Left ventricle myocardium inferior (tissue), 1 donor: ENCODE measurements around the gene LRRK2. TPM values are rescaled to one million over a fixed set of nuclear protein-coding genes. Genes with fewer than 3 reads are reported as not detected.

Source experiments
- DNase-seq: peaks from one replicate; pipeline ENCODE4 v3.0.0-alpha.2; 2020
- H3K27ac ChIP-seq: fragments of 200-600 bp; replicated peaks from 2 replicates; pipeline ENCODE4 v1.8.0; 2021
- H3K27me3 ChIP-seq: fragments of 200-600 bp; 2 replicates; pipeline ENCODE4 v1.8.0; 2021; ENCODE audit warnings: low read depth
- H3K36me3 ChIP-seq: fragments of 200-600 bp; 2 replicates; pipeline ENCODE4 v1.8.0; 2021
- H3K4me1 ChIP-seq: fragments of 200-600 bp; 2 replicates; pipeline ENCODE4 v1.8.0; 2021
- H3K4me3 ChIP-seq: fragments of 200-600 bp; 2 replicates; pipeline ENCODE4 v1.8.0; 2021; ENCODE audit warnings: mild to moderate bottlenecking, moderate library complexity
- H3K9me3 ChIP-seq: fragments of 200-600 bp; replicated peaks from 2 replicates; pipeline ENCODE4 v1.8.0; 2021
- CTCF ChIP-seq: fragments of 200-600 bp; IDR thresholded peaks from 2 replicates; pipeline ENCODE4 v1.8.0; 2021; ENCODE audit warnings: antibody characterized with exemption, mild to moderate bottlenecking, borderline replicate concordance
- intact Hi-C: fragments of 100-400 bp; cut with micrococcal nuclease; formaldehyde crosslinking; loops from one replicate; pipeline ENCODE4 v1.11.0; 2022
- total RNA-seq: library from RNA; stranded (reverse); fragmentation: NEBNext Ultra II Directional; extraction: Animal tissue kit (Norgen Biotek cat#: 25700); gene quantifications from one replicate; pipeline ENCODE4 v1.2.1, GENCODE V29; 2021
- donor health status: DM: no; HTN: yes; CAD: no; lungs with severe emphysema.

LRRK2 gene
- total RNA-seq, 1 donor from 2014 or later: 6.7 TPM

- Histone ChIP-seq H3K4me3 (no peak overlapping the region), H3K27me3 (no peaks in the 10 kb centered on the region), H3K27ac (no peak overlapping the region), H3K4me1 (peaks cover 43% of the 10 kb centered on the region), H3K9me3 (no peaks in the 10 kb centered on the region), H3K36me3 (peaks cover 24% of the 10 kb centered on the region)
- intact Hi-C loops: no loop called here
- no peak for DNase-seq
- TF ChIP-seq CTCF: no peak
Observed at GRCh38 chr12:40229690-40230651, 5.2 kb downstream of the LRRK2 start.

DNA sequence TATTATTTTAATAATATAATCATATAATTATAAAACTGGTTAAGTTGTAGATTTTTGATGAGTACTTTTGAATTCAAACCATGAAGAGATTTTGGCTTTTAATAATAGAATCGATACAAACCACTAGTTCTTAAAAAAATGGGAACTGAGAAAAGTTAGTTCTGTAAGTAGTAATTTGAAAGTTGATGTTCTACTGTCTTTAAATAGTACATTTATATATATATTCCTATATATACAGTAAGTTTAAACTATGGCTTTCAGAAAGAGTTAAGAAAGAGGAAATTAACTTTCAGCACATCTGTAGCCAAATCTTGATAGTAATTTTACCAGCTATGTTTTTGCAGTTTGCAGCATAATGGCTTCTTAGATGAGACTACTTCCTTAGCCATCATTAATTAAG is 7.8 kb downstream of the LRRK2 start:
- DNase-seq: no peak
- peaks cover 23% of the 10 kb centered on the region for H3K4me1 ChIP-seq
- no peak overlapping the region for H3K27ac ChIP-seq
- H3K4me3 ChIP-seq: no peak overlapping the region
- H3K27me3 ChIP-seq: no peaks in the 10 kb centered on the region
- no peaks in the 10 kb centered on the region for H3K9me3 ChIP-seq
- no peak for TF ChIP-seq CTCF
- H3K36me3 ChIP-seq: peaks cover 39% of the 10 kb centered on the region
- intact Hi-C loops: no loop called here

DNA sequence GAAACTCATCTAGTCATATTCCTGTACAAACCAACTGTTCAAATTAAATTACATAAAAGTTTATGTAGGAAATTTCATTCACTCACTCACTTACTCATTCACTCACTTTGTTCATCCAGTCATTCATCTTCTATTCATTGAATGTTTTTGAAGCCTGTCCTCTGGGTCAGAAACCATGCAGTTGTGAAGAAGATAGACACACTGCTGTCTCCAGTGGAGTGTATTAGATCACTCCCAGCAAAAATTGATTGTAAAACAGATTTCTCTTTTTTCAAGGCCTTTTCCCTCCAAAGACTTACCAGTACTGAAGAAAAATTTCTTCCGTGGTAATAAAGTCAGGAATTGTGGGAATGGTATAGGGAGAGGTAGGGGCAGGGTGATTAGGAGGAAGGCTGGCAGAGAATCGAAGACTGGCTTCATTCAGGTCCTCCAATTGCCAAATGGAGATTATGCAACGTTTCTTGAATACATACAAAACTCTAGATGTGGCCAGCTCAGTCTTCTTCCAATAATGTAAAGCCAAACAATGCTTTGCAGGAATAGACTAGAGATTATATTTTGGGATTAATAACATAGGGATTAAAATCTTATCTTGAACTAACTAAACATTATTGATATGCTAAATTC is 9.1 kb downstream of the LRRK2 start:
- Histone ChIP-seq H3K27ac (no peak overlapping the region), H3K27me3 (no peaks in the 10 kb centered on the region), H3K9me3 (no peaks in the 10 kb centered on the region), H3K4me1 (peaks cover 18% of the 10 kb centered on the region), H3K4me3 (no peak overlapping the region), H3K36me3 (peaks cover 39% of the 10 kb centered on the region)
- DNase-seq: no peak
- intact Hi-C loops: no loop called here
- no peak for TF ChIP-seq CTCF

GRCh38 chr12:40236357-40236850 is 11.6 kb downstream of the LRRK2 start:
- Histone ChIP-seq H3K9me3 (no peaks in the 10 kb centered on the region), H3K4me3 (no peak overlapping the region), H3K27me3 (no peaks in the 10 kb centered on the region), H3K27ac (no peak overlapping the region), H3K4me1 (peaks cover 3% of the 10 kb centered on the region), H3K36me3 (peaks cover 43% of the 10 kb centered on the region)
- no peak for TF ChIP-seq CTCF
- no peak for DNase-seq
- intact Hi-C loops: no loop called here

DNA sequence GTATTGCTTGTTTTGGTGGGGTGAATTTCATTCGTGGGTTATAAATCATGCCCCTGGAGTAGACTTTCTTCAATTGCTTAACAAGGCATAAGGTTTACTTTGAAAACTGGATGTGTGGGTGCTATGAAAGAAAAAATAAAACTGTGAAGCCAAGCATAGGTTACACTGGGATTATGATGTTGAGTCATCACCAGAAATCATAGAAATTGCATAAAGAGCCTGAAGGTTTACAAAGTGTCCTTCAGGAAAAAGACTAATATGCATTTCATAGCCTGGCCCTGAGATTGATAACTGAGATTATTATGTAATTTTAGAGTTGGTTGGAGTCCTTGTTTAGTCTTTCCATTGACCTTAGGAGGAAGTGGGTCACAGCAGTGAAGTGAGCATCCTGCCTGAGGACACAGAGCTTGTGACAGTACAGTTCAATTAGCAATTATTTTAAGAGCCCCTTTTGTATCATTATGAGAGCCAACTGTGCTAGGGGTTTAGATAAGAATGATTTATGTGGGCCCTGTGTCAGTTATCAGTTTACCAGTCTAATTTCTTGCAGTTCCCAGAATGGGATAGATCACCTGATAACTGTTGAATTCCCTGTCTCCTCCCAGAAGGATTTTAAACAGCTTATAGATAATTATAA is 13.6 kb downstream of the LRRK2 start:
- DNase-seq: no peak
- no peak for TF ChIP-seq CTCF

More for the DNA sequence above, 13.6 kb downstream of the LRRK2 start:
- no peaks in the 10 kb centered on the region for H3K27me3 ChIP-seq
- peaks cover 13% of the 10 kb centered on the region for H3K4me1 ChIP-seq
- H3K36me3 ChIP-seq: peaks cover 30% of the 10 kb centered on the region
- no peak overlapping the region for H3K4me3 ChIP-seq
- no peak overlapping the region for H3K27ac ChIP-seq
- intact Hi-C loops: no loop called here
- H3K9me3 ChIP-seq: no peaks in the 10 kb centered on the region
